Activated T-helper 1 cell treated with Interleukin-2 at 50 U/mL for 16 hours (primary cell): ENCODE data around the gene TOX2.

Experiments used
- DNase-seq: peaks from one replicate; pipeline ENCODE4 v3.0.0-alpha.2; 2020; ENCODE audit warnings: low read depth

TOX2 gene

GRCh38 chr20:44001667-44002596, 87.3 kb downstream of the TOX2 start:
- DNase-seq = no peak

- DNase-seq = no peak
Observed at GRCh38 chr20:44002861-44003260, 88.2 kb downstream of the TOX2 start.

GRCh38 chr20:44003609-44004008, 89.0 kb downstream of the TOX2 start:
- DNase-seq = no peak

GRCh38 chr20:44004306-44004915, 89.8 kb downstream of the TOX2 start:
- no peak for DNase-seq

GRCh38 chr20:44005661-44006060, 91.0 kb downstream of the TOX2 start:
- DNase-seq = no peak

GRCh38 chr20:44006126-44006525, 91.5 kb downstream of the TOX2 start:
- DNase-seq = no peak

GRCh38 chr20:44006578-44006977, 91.9 kb downstream of the TOX2 start:
- DNase-seq = no peak

- DNase-seq = no peak
Observed at GRCh38 chr20:44008806-44009678, 94.4 kb downstream of the TOX2 start.

- DNase-seq = no peak
Observed at GRCh38 chr20:44009679-44009992, 95.0 kb downstream of the TOX2 start.

- DNase-seq = no peak
Observed at GRCh38 chr20:44010162-44010704, 95.6 kb downstream of the TOX2 start.

GRCh38 chr20:44011251-44011940, 96.7 kb downstream of the TOX2 start:
- DNase-seq = no peak

GRCh38 chr20:44012466-44013226, 98.0 kb downstream of the TOX2 start:
- no peak for DNase-seq

GRCh38 chr20:44014807-44015732, 100.4 kb downstream of the TOX2 start:
- DNase-seq = no peak

- DNase-seq = no peak
Observed at GRCh38 chr20:44015733-44016103, 101.1 kb downstream of the TOX2 start.

GRCh38 chr20:44016525-44016924, 101.9 kb downstream of the TOX2 start:
- no peak for DNase-seq

- no peak for DNase-seq
Observed at GRCh38 chr20:44017211-44017610, 102.6 kb downstream of the TOX2 start.

GRCh38 chr20:44017905-44018258, 103.2 kb downstream of the TOX2 start:
- DNase-seq = no peak

GRCh38 chr20:44018259-44018941, 103.7 kb downstream of the TOX2 start:
- no peak for DNase-seq

GRCh38 chr20:44018942-44019637, 104.4 kb downstream of the TOX2 start:
- no peak for DNase-seq
